ENCODE results near the gene KAT6B.

The KAT6B gene

GRCh38 chr10:74901301-74901700 is 74.9 kb downstream of the KAT6B start:
- H3K27me3 ChIP-seq (ENCODE audit: control insufficient read depth, insufficient read depth, low read length) = no peaks in the 10 kb centered on the region
- H2AFZ ChIP-seq = no peak overlapping the region
- TF ChIP-seq, protein P1, sequence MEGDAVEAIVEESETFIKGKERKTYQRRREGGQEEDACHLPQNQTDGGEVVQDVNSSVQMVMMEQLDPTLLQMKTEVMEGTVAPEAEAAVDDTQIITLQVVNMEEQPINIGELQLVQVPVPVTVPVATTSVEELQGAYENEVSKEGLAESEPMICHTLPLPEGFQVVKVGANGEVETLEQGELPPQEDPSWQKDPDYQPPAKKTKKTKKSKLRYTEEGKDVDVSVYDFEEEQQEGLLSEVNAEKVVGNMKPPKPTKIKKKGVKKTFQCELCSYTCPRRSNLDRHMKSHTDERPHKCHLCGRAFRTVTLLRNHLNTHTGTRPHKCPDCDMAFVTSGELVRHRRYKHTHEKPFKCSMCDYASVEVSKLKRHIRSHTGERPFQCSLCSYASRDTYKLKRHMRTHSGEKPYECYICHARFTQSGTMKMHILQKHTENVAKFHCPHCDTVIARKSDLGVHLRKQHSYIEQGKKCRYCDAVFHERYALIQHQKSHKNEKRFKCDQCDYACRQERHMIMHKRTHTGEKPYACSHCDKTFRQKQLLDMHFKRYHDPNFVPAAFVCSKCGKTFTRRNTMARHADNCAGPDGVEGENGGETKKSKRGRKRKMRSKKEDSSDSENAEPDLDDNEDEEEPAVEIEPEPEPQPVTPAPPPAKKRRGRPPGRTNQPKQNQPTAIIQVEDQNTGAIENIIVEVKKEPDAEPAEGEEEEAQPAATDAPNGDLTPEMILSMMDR (IDR thresholded peaks at IDR 0.05) = no peak
- H3K4me3 ChIP-seq (ENCODE audit: low read depth, low read length) = no peak overlapping the region
- no peaks in the 10 kb centered on the region for H3K9me3 ChIP-seq (ENCODE audit: control insufficient read depth, low read length)
- no peak overlapping the region for H3K27ac ChIP-seq
- no peak overlapping the region for H3K4me2 ChIP-seq (ENCODE audit: low read length)
- peaks cover 56% of the 10 kb centered on the region for H3K79me2 ChIP-seq
- peaks cover 10% of the 10 kb centered on the region for H3K4me1 ChIP-seq
- H3K9ac ChIP-seq = no peak overlapping the region
- H3K36me3 ChIP-seq (ENCODE audit: control insufficient read depth, insufficient read depth, low read length) = no peaks in the 10 kb centered on the region

- no peaks in the 10 kb centered on the region for H3K9me3 ChIP-seq (ENCODE audit: control insufficient read depth, low read length)
- H3K4me1 ChIP-seq = peaks cover 10% of the 10 kb centered on the region
- H3K4me2 ChIP-seq (ENCODE audit: low read length) = peak overlapping the region; percentile 3
- no peaks in the 10 kb centered on the region for H3K27me3 ChIP-seq (ENCODE audit: control insufficient read depth, insufficient read depth, low read length)
- no peak overlapping the region for H3K9ac ChIP-seq
- no peak overlapping the region for H2AFZ ChIP-seq
- no peak overlapping the region for H3K4me3 ChIP-seq (ENCODE audit: low read depth, low read length)
- no peaks in the 10 kb centered on the region for H3K36me3 ChIP-seq (ENCODE audit: control insufficient read depth, insufficient read depth, low read length)
- TF ChIP-seq, protein P1 (IDR thresholded peaks at IDR 0.05) = no peak
- H3K79me2 ChIP-seq = peaks cover 59% of the 10 kb centered on the region
- H3K27ac ChIP-seq = no peak overlapping the region
Observed at GRCh38 chr10:74901867-74902450, 75.6 kb downstream of the KAT6B start.

DNA sequence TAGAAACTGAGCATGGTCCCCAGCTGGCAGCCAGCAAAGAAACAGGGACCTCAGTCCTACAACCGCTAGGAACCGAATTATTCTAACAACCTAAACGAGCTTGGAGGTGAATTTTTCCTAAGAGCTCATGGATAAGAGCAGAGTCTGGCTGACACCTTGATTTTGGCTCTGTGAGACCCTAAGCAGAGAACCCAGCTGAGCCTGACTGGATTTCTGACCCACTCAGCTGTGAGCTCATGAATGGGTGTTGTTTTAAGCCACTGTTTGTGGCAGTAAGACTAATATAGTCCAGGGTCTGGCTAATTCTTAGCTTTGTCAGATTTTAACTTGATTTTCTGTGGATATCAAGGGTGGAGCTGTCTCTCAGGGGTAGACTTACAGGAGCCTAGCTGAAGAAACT is 77.1 kb downstream of the KAT6B start:
- H3K36me3 ChIP-seq (ENCODE audit: control insufficient read depth, insufficient read depth, low read length) = no peaks in the 10 kb centered on the region
- H3K9me3 ChIP-seq (ENCODE audit: control insufficient read depth, low read length) = no peaks in the 10 kb centered on the region
- H3K4me2 ChIP-seq (ENCODE audit: low read length) = no peak overlapping the region
- no peak overlapping the region for H3K4me3 ChIP-seq (ENCODE audit: low read depth, low read length)
- H3K27me3 ChIP-seq (ENCODE audit: control insufficient read depth, insufficient read depth, low read length) = no peaks in the 10 kb centered on the region
- TF ChIP-seq, protein P1 (IDR thresholded peaks at IDR 0.05) = no peak
- H3K9ac ChIP-seq = no peak overlapping the region
- no peak overlapping the region for H2AFZ ChIP-seq
- H3K27ac ChIP-seq = no peak overlapping the region
- H3K4me1 ChIP-seq = peaks cover 10% of the 10 kb centered on the region
- H3K79me2 ChIP-seq = peaks cover 63% of the 10 kb centered on the region

DNA sequence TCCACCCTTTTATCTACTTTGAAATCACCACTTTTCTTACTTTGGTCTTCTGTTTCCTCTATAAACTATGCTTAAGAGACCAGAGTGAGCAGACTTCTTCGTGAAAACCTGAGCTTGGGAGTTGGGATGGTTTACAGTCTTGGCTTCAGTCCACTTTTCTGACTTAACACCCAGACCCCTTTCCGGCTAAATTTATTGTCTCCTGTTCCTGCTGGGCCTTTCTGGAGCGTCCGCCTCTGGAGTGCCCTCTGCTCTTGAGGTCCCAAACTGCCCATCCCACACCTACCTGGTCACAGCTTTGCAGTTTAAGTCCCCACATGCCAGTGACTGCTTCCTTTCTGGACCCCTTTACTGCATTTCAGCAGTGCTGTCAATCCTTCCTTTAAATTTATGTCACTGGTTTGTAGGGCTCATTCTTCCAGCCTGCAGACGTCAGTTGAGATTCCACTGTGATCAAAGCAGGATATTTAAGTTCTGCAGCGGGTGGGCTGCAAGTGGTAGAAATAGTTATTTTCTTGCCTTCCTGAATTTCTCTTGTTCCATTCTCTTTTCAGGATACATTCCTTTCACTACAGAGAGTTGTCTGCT is 80.3 kb downstream of the KAT6B start:
- Histone ChIP-seq H2AFZ (no peak overlapping the region), H3K4me1 (peaks cover 5% of the 10 kb centered on the region), H3K4me2 (ENCODE audit: low read length) (no peak overlapping the region)

More for the DNA sequence above, 80.3 kb downstream of the KAT6B start:
- no peaks in the 10 kb centered on the region for H3K27me3 ChIP-seq (ENCODE audit: control insufficient read depth, insufficient read depth, low read length)
- H3K36me3 ChIP-seq (ENCODE audit: control insufficient read depth, insufficient read depth, low read length) = no peaks in the 10 kb centered on the region
- H3K79me2 ChIP-seq = peaks cover 71% of the 10 kb centered on the region
- TF ChIP-seq, protein P1 (IDR thresholded peaks at IDR 0.05) = no peak
- no peak overlapping the region for H3K9ac ChIP-seq
- H3K9me3 ChIP-seq (ENCODE audit: control insufficient read depth, low read length) = no peaks in the 10 kb centered on the region
- no peak overlapping the region for H3K27ac ChIP-seq
- H3K4me3 ChIP-seq (ENCODE audit: low read depth, low read length) = no peak overlapping the region

All from parathyroid adenoma (tissue), 2 donors.